NCI-H345 treated with DMSO at 0.1 percent for 48 hours (cell line): ENCODE data around the gene BRIX1.
A peak's percentile ranks its signal among the peaks of the same experiment; 100 is the strongest.

Source experiments
- DNase-seq: peaks from one replicate; lab custom pipeline; 2025; ENCODE audit not compliant: unreplicated experiment; lab: John Stamatoyannopoulos, UW

BRIX1 gene, protein sequence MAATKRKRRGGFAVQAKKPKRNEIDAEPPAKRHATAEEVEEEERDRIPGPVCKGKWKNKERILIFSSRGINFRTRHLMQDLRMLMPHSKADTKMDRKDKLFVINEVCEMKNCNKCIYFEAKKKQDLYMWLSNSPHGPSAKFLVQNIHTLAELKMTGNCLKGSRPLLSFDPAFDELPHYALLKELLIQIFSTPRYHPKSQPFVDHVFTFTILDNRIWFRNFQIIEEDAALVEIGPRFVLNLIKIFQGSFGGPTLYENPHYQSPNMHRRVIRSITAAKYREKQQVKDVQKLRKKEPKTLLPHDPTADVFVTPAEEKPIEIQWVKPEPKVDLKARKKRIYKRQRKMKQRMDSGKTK

DNA sequence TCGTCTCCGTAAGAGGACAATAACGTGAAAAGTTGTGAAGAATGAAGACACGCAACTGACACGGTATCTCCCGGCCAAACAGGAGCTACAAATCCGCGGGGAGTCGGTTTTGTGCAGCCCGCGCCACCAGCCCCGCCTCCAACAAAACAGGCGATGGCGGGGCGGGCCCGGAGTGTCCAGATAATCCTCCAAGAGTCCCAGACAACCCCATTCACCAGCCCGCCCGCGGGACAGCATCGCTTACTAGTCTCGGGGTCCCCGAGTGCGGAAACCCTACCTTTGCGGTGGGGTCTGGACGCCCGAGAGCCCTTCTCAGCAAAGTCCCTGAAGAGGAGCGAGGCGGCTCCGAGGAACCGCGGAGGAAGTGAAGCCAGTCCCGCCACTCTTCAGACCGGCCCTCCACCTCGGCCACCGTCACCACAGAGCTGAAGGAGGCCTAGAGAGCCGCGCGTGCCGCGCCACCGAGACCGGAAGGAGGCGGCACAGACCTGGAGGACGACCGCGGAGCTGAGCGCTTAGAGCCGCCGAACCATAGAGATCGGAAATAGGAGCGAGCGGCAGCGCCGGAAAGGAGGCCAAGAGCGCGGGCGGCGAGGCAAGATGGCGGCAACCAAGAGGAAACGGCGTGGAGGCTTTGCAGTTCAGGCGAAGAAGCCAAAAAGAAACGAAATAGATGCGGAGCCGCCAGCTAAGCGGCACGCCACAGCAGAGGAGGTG lies at the start of gene BRIX1, which contains the start of gene RAD1:
Gene BRIX1 (plus strand): TSS at position 573 of the 717 bp plus-strand sequence. CDS start 28 bp downstream, at position 601.
Gene RAD1 (minus strand): TSS at position 366 of the 717 bp plus-strand sequence. CDS start 612 bp downstream, outside the sequence.
- DNase-seq: peak; percentile 96

DNA sequence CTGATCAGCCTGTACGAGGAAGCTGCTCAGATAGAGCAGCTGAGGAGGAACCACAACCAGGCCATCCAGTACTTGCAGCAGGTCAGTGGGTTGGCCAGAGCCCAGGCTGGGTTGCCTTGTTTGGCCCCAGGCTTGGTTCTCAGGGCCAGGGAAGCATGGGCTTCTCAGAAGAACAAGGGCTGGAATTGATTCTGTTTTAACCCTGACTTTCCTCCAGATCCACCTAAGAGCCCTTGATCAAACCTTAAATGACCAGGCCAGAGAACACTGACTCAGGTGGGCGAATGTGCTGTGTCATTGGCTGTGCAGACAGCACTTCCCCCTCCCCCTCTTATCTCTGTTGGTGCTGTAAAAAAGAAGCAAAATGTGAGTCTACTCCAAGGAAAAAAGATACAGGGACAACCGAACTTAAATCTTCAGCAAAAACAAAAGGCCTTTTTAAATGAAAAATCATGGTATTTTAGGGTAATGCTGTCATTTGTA lies 48.5 kb upstream of the BRIX1 start:
- DNase-seq: no peak

DNA sequence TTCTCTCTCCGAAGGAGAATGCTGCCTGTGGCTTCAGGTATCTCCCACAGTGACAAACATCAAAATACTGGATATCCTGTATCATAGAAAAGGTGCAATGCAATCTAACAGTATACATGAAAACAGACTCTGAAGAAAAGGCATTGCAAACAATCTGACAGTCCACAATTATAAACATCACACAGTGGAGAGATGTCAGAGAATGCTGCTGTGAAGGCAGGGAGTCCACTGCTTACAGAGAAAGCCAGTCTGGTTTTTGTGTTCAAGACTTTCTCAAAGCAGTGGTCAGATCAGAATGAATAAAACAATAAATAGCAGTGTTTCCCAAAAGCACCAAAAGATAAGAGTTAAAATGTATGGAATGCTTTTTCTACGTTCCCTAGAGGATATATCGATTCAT lies 47.9 kb upstream of the BRIX1 start:
- DNase-seq: no peak

DNA sequence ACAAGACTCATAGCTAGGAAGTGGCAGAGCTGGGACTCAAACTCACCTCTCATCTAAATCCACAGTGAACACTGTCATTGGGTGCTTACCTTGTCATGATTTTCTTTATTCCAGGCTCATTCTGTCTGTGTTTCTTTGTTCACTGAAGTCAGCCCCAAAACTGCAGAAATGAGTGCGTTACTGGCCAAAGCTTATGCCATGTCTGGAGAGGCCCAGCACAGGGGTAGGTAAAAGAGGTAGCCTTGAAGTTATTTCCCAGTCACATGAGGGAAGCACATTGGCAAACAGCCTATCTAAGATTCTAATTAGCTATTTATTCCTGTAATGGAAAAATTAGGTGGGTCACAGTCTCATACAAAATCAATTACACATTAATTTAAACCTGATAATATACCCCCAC lies 46.7 kb upstream of the BRIX1 start:
- DNase-seq: no peak

DNA sequence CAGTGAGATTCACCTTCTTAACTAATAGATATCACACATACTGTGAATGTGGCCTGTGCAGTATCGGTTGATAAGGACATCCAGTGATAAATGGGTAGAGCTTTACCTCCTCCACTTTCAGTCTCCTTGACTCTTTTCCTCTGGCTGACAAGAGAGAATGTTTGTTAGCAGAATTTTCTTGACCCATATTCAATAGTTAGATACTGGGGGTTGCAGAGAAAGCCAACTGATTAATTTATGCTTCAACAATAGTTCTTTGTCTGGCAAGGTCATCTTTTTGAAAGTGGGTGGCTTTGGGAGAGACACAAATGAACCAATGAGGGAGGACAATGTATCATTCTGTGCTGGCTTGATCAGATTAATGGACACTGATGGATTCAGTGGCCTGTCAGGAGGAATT lies 46.3 kb upstream of the BRIX1 start:
- DNase-seq: no peak

DNA sequence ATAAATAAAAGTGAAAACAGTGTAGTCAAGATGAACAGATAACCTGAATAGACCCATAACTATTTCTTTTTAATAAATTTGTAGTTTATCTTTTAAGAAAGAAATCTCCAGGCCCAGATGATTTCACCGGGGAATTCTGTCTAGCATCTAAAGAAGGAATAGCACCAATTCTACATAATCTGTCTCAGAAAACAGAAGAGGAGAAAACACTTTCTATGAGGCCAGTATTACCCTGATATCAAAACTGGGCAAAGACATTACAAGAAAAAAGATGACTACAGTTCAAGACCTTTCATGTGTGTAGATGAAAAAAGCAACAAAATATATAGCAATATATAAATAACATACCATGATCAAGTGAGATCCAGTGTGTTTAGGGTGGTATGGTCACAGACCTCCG lies 45.1 kb upstream of the BRIX1 start:
- DNase-seq: no peak

DNA sequence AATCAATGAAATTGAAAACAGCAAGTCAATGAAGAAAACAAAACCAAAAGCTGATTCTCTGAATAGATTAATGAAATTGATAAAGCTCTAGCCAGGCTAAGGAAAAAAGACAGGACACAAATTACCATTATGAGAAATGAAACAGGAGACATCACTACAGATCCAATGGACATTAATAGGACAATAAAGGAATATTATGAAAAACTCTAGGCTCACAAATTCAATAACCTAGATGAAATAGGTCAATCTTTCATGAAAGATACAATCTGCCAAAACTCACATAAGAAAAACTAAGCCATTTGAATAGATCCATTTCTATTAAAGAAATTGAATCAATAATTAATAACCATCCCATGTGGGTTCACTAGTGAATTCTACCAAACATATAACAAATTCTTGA lies 39.2 kb upstream of the BRIX1 start:
- DNase-seq: no peak

DNA sequence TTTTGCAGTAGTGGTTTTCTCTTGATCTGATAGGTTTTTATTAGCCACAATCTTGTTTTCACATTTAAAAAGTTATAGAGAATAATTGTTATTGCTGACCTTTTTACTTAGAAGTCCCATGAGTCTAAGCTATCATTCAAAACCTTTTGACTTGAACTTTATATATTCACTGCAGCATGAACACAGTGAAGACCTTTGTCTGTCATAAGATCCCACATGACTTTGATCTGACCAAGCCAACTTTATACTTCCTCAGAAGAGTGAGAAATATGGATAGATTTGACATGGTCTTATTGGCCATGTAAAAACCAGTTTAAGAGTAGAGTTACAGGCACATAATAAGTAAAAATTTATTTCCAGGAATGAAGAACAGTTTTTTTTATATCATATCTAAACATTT lies 34.3 kb upstream of the BRIX1 start:
- DNase-seq: no peak

DNA sequence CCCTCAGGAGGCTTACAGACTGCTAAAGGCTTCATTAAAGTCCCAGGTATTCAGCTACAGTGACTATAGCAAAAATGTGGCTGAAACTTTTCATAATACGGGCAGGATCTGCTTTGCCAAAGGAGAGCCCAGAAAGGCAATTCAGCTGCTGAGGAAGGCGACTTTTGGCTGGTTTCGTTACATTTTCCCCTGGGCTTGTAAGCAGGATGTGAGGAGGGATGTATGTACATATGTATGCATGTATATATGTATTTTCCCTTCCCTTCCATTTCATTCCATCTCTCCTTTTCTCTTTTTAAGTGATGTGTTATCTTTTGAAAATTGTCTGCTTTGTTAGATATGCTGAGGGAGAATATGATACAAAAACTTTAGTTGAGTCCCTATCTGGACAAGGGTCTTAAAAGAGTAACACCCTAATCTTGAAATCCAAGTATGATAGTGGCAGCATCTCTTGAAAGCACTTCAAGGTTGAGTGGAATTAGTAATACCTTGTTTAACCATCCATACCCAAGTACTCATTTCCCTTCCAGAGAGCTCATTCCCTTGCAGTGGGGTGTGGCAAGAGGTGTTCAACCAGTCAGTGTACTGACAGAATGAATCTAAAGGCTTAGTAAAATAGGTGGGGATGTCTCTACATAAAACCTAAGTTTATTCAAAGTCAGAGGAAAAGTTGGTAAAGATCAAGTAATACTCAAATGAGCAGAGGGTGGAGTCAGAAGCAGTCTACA lies 29.0 kb upstream of the BRIX1 start:
- no peak for DNase-seq

DNA sequence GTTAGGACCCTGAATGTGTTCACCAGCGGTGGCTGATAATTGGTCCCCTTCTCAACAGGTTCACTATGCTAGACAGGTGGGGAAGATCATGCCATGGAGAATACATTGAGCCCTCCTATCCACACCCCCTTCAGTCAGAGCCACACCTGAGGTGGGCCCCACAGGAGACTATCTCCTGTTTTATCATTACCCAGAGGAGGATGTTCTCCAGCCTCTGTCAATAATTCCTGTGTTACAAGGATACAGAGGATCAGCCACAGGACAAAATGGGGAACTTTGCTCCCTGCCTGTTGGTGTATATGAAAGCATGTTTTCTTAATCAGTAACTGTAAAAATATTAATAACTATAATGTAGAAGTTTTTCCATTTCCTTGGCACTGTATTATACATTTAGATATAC lies 26.1 kb upstream of the BRIX1 start:
- DNase-seq: no peak

DNA sequence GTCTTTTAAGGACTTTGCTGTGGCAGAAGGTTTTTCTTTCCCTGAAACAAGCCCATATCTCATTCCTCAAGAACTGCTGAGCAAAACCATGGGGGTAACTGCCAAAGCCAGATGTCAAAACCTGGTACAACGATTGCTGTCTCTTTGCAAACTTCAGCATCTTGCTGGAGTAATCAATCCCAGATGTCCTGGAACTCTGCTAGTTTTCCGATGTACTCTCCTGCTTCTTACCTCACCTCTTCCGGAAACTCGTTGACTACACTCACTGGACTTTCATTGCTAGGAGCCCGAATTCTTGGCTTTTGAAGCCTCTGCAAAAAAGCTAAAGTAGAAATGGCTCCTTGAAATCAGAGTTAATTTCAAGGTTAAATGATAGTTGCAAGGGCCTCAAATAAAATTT lies 23.5 kb upstream of the BRIX1 start:
- no peak for DNase-seq

DNA sequence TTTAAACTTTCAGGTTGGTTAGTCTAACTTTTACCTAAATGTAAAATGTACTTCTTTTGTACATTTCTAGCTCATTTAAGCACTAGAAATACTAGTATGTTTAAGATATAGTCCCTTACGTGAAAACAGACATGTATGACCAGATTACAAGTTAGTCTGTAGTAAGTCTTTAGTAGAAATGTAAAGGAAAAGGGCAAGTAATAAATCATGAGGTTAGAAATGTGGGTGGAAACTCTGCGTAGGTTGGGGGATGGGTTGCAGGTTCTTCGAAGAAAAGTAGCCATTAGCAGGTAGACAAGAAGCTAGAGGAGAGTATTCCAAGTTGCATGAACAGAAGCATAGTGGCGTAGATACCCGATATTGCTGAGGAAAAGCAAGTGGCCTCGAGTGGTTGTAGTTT lies 23.1 kb upstream of the BRIX1 start:
- DNase-seq: no peak

DNA sequence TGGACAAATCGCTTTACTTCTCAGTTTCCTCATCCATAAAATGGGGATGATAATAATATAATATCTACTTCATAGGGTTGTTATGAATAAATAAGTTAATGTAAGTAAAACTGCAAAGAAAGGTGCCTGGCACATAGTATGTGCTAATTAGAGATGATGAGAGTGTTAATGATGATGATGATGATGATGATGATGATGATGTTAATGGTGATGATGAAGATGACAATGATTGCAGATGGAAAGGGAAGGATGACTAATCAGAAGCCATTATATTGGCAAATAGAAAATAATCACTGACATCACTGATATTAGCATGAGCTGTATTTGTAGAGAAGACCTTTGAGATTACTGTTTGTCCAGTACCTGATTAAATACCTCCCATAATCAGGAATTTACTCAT lies 20.8 kb upstream of the BRIX1 start:
- DNase-seq: no peak

DNA sequence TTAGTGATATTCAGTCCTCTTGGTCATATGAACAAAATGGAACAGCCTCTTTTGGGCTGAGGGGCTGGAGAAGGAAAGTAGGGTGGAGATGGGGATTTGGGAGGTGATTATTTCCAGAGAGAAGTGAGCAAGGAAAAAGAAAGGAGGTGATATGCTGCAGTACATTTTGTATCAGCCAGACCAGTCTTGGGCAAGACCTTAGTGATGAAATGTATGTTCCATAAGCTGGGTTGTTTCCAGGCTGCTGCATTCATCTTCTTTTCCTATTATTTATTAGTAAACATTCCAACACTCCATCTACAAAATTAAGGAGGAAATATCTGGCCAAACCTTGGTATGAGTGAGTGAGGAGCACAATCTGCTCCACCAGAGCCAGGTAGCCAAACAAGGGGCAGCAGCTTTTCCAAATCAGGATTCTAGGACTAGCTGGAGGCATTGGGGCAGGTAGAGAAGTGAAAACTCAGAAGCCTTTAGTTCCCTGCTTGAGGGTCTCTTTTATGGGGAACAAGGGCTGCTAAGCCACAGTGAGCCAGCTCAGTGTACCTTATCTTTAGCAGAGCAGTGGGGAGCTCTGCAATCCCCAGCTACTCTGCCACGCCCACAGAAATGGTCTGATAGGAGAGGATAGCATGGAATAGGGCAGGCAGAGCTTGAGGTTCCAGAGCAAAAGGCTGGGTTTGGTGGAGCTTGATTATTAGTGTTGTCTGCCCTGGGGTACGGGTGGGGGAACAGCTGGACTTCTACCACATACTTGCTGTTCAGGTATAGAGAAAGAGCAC lies 19.7 kb upstream of the BRIX1 start:
- no peak for DNase-seq

DNA sequence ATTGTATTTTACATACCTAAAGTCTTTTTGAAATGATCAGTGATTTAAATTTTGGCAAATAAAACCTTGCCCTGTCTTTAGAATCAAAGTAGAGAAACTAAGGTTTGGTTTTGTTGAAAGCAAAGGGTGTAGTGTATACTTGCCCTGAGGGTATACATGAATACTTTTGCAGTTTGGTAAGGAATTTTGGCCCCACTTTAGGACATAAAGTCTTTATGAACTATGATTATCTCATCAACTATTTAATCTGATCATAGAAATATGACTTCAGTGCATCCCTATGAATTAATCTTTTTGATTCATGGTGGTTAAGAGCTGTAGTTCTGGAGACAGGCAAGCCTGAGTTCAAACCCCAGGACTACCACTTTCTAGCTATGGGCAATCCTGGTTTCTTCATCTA lies 17.9 kb upstream of the BRIX1 start:
- no peak for DNase-seq

DNA sequence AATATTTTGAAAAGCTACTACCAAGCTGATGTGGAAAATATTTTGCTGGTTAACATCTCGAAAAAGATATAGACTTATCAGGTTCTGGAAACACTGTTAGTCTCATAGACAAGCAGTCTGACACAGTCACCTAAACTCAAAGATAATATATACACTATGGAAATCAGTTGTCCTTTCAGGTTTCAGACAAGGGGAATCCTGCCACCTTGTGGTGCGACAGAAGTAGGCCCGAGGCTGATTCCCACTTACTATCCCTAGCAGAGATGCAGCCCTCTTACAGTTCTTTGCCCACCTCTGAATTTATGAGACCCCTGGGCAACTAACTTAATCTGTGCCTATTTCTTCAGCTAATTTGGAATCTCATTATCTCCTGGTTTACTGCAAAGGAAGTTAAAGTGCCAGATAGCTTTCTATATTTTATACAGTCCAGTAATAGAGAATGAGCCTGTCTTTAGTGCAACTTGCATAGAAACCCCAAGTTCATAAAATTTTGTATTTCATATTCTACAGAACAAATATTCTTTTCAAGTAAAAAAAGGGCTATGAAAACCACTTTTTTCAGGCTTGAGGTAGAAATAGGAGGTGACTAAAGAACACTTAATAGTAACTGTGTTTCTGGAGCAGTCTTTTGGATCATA lies 17.1 kb upstream of the BRIX1 start:
- peak; percentile 53 for DNase-seq

DNA sequence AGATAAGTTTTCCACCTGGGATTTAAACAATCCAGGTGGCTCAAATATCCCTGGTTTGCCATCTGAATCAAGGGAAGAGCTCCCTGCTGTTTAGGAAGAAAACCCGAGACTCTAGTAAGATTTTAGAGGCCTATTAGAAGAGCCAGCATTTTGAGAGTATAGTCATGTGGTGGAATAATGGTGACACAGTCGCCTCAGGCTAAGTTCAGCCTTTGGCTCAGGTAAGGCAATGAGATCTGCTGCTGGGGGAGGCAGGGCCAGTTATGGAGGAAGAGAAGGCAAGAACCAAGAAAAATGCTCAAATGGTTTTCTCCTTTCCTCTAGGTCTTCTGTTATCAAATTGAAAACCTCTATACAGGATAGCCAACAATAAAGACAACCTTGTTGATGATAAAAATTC lies 16.4 kb upstream of the BRIX1 start:
- DNase-seq: no peak

DNA sequence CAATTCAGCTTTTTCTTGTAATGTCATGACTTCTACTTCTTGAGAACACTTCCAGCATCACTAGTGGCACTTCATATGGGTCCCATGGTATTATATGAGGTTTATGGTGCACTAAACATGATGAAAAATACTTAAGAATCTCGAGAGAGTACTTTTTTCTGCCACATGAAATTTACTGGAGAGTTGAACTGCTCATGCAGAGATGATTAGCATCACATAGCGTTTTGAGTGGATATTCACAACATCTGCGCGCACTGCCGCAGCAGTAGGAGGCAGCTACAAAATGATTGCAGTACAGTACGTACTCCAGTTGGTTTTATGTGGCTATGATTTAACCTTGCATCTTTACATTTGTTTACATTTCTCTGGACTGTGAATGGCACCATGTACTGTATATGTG lies 14.9 kb upstream of the BRIX1 start:
- no peak for DNase-seq

DNA sequence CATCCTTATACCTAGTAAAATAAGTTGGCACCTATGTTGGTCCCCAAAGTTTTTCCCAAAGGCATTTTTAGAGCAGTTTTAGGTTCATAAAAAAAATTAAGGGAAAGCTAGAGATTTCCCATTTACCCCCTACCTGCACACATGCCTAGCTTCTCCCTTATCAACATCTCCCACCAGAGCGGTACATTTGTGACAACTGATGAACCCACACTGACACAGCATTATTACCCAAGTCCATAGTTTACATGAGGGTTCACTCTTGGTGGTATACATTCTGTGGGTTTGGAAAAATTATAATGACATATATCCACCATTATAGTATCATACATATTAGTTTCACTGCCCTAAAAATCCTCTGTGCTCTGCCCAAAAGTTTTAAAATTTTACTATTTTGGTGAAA lies 12.3 kb upstream of the BRIX1 start:
- no peak for DNase-seq

DNA sequence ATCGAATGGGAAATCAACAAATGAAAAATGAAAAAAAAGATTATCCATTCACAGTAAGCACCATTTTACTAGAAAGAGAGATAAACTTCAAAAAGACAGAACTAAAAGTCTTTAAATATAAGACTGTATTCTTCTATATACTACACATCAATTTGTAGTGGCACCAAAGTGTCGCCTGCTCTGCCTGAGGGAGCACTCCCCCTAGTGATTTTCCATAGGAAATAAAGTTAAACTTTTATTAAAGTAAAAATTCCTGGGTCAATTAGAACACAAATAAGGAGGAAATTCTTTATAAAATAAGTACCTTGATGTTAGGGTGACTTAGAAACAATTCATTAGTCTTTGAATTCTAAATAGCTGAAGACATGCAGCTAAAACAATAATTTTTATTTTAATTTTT lies 9.9 kb upstream of the BRIX1 start:
- DNase-seq: no peak

DNA sequence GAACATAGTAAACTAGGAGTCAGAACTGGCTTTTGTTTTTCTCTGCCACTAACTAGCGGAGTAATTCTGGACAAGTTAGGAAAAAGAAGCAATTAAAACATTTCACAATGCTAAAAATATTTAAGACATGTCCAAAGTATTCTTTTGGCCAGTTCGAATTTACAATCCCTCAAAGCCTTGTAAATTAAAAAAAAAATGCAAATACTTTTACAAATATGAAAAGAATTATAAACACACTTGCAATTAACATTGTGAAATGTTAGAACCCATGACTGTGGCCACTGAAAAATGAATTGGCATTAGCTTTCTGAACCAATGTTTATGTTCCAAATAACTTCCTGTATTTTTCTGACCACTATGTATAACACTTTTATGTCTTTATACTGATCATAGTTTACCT lies 2.4 kb upstream of the BRIX1 start:
- no peak for DNase-seq
